Calu3 (cell line): ENCODE data around the gene ANXA5. TPM values are rescaled to one million over a fixed set of nuclear protein-coding genes. Genes with fewer than 3 reads are reported as not detected.

Source experiments
- BruUV-seq: library from RNA; stranded (reverse); fragments of 400-500 nt; replicated peaks from 2 replicates; lab custom pipeline; 2021; lab: Mats Ljungman, UMichigan
- CTCF ChIA-PET: fragments of 300-600 bp; sonication (Branson Sonifier 250); formaldehyde crosslinking; loops from one replicate; lab custom pipeline; 2022; ENCODE audit warnings: antibody characterized with exemption; lab: Charles Lee
- DNase-seq: peaks from one replicate; pipeline ENCODE4 v3.0.0; 2022
- H3K27ac Mint-ChIP-seq: one replicate; pipeline ENCODE4 v1.8.0; 2022; ENCODE audit warnings: mixed read lengths; ENCODE audit not compliant: unreplicated experiment
- H3K27me3 Mint-ChIP-seq: one replicate; pipeline ENCODE4 v1.8.0; 2022; ENCODE audit warnings: mixed read lengths; ENCODE audit not compliant: unreplicated experiment
- H3K36me3 Mint-ChIP-seq: one replicate; pipeline ENCODE4 v1.8.0; 2022; ENCODE audit warnings: mild to moderate bottlenecking, moderate library complexity, mixed read lengths; ENCODE audit not compliant: insufficient read depth, unreplicated experiment
- H3K4me1 Mint-ChIP-seq: one replicate; pipeline ENCODE4 v1.8.0; 2022; ENCODE audit warnings: mild to moderate bottlenecking, low read depth, mixed read lengths; ENCODE audit not compliant: unreplicated experiment
- H3K4me3 Mint-ChIP-seq: one replicate; pipeline ENCODE4 v1.8.0; 2022; ENCODE audit warnings: mild to moderate bottlenecking, low read depth, moderate library complexity, mixed read lengths; ENCODE audit not compliant: unreplicated experiment
- H3K9me3 Mint-ChIP-seq: one replicate; pipeline ENCODE4 v1.8.0; 2022; ENCODE audit warnings: low read depth, mixed read lengths; ENCODE audit not compliant: unreplicated experiment
- intact Hi-C: fragments of 100-400 bp; cut with micrococcal nuclease; formaldehyde crosslinking; loops from one replicate; pipeline ENCODE4 v1.10.0; 2022; ENCODE audit not compliant: unreplicated experiment
- total RNA-seq: library from RNA; stranded (reverse); gene quantifications from 2 replicates; pipeline ENCODE4 v1.2.3, GENCODE V29; 2022
- TF ChIP-seq, protein P1 (sequence below): fragments of 200-600 bp; IDR thresholded peaks from one replicate; pipeline ENCODE4 v1.8.0; 2022; ENCODE audit warnings: antibody characterized with exemption; ENCODE audit not compliant: unreplicated experiment

ANXA5 gene
- total RNA-seq, 1 experiment from 2014 or later = 273 TPM

DNA sequence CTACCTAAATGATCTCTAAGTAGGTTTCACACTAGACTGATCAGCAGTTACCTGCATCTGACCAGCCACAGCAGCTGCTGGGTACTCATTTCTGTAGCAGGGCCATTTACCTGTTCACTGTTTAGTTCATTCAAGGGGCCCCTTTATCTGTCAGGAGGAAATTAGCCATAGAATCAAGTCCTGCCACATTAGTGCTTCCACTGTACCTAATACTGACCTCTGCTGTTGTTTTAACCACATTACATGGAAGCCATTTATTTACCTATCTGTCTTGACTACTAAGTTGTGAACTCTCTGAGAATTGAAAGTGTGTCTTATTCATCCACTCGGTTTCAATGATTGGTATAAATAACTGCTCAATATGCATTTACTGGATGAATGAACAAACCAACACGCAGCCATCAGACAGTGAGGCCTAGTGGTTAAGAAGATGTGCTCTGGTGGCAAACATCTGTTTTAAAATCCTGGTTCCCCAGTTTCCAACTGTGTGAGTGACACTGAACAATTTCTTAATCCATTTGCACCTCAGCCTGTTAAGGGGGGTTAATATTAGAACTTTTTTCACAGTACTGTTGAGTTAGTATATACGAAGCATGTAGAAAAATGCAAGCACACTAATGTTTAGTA lies 30.0 kb upstream of the ANXA5 start:
- Mint-ChIP-seq H3K4me1 (peaks cover 8% of the 10 kb centered on the region), H3K36me3 (no peaks in the 10 kb centered on the region), H3K27ac (no peak overlapping the region), H3K4me3 (no peak overlapping the region), H3K9me3 (no peaks in the 10 kb centered on the region), H3K27me3 (no peaks in the 10 kb centered on the region)
- TF ChIP-seq, protein P1, sequence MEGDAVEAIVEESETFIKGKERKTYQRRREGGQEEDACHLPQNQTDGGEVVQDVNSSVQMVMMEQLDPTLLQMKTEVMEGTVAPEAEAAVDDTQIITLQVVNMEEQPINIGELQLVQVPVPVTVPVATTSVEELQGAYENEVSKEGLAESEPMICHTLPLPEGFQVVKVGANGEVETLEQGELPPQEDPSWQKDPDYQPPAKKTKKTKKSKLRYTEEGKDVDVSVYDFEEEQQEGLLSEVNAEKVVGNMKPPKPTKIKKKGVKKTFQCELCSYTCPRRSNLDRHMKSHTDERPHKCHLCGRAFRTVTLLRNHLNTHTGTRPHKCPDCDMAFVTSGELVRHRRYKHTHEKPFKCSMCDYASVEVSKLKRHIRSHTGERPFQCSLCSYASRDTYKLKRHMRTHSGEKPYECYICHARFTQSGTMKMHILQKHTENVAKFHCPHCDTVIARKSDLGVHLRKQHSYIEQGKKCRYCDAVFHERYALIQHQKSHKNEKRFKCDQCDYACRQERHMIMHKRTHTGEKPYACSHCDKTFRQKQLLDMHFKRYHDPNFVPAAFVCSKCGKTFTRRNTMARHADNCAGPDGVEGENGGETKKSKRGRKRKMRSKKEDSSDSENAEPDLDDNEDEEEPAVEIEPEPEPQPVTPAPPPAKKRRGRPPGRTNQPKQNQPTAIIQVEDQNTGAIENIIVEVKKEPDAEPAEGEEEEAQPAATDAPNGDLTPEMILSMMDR = peak; percentile 21
- DNase-seq = peak; percentile 13
- CTCF ChIA-PET = no interaction called here
- no TSS peak for BruUV-seq
- intact Hi-C loops = loop anchor here (2.0 to 5.0 kb wide), 2 partner anchors 28 to 69 kb away; no protein-coding TSS in a partner anchor

DNA sequence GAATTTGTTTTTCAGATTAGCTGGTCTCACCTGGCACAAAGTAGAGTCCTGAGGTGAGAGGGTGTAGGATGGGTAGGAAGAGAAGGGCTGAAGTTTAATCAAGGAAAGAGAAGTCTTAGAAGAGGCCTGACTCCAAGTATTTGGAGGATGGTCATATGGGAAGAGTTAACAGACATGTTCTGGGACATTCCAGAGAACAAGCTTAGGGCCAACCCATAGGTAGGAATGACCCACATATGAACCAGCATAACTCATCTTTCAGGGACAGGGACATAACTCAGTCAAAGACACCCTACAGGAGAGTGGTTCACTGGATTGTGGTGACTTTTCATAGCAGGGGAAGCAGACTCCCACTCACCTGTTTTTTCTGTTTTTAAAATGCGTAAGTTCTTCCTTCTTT lies 27.9 kb upstream of the ANXA5 start:
- Mint-ChIP-seq H3K27me3 (no peaks in the 10 kb centered on the region), H3K4me1 (peaks cover 8% of the 10 kb centered on the region), H3K36me3 (no peaks in the 10 kb centered on the region), H3K4me3 (no peak overlapping the region), H3K27ac (no peak overlapping the region), H3K9me3 (no peaks in the 10 kb centered on the region)
- intact Hi-C loops = loop anchor here (5.0 kb wide), 1 partner anchor 67 kb away; no protein-coding TSS in a partner anchor
- BruUV-seq = no TSS peak
- CTCF ChIA-PET = no interaction called here
- no peak for DNase-seq
- TF ChIP-seq, protein P1 = no peak

DNA sequence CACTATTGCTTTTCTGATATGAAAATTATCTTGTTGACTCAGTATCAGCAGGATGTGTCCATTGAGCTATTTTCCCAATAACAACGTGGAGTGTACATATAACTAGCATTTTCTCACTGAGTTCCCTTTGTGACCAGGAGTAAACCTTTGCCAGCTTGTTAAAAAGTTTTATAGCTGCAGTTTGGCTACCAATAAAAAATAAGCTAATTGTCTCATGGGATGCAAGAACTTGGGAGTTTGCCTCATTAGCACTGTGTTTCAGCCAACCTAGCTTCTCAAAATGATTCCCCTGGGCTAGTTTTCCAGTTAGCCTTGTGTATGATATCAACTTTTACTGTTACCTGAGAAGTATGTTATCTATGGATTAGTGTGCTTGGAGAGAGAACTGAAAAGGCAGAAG lies 24.9 kb upstream of the ANXA5 start:
- TF ChIP-seq, protein P1 = no peak
- CTCF ChIA-PET = no interaction called here
- no peak for DNase-seq
- Mint-ChIP-seq H3K27ac (no peak overlapping the region), H3K36me3 (no peaks in the 10 kb centered on the region), H3K4me1 (no peaks in the 10 kb centered on the region), H3K4me3 (no peak overlapping the region), H3K9me3 (no peaks in the 10 kb centered on the region), H3K27me3 (no peaks in the 10 kb centered on the region)
- BruUV-seq = no TSS peak
- intact Hi-C loops = no loop called here

DNA sequence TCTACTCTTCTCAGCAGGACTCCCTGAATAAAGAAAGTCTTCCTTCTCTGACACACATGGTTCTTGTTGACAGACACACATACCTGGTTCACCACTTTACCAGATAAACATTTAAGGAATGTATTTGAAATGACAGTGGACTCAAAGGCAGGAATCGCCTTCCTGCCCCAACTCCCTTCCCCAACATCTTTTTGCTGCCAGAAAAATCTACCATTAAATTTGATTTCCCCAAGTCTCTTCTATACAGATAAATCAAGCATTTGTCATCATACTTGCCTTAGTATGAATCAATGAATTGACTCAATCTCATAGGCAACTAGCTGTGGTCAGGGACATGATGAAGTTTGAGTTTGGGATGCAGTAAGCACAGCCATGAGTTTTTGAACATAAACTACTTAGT lies 23.3 kb upstream of the ANXA5 start:
- Mint-ChIP-seq H3K4me3 (no peak overlapping the region), H3K27me3 (no peaks in the 10 kb centered on the region), H3K27ac (no peak overlapping the region), H3K36me3 (no peaks in the 10 kb centered on the region), H3K4me1 (no peaks in the 10 kb centered on the region), H3K9me3 (no peaks in the 10 kb centered on the region)
- no peak for DNase-seq
- TF ChIP-seq, protein P1 = no peak
- intact Hi-C loops = no loop called here
- BruUV-seq = no TSS peak
- CTCF ChIA-PET = no interaction called here
